Kidney (tissue), 14 donors: Measurements from ENCODE around the gene CELSR3. TPM values are rescaled to one million over a fixed set of nuclear protein-coding genes. Genes with fewer than 3 reads are reported as not detected.

Experiments used
- DNase-seq, 5 donors: peaks; one replicate each; pipeline ENCODE4 v3.0.0-alpha.2; 2013 to 2020
- FAIRE-seq: peaks from 2 replicates; lab custom pipeline; 2012; peaks lifted over from hg19 to GRCh38; lab: Jason Lieb, UNC
- H3K27ac ChIP-seq, 2 donors: one replicate each; pipeline ENCODE4 v1.7.0; 2013; ENCODE audit warnings: low read depth in 2 of 2, low read length in 2 of 2, inconsistent platforms in 1 of 2
- H3K27me3 ChIP-seq: one replicate; pipeline ENCODE4 v1.7.1; 2013; ENCODE audit warnings: low read length, inconsistent platforms; ENCODE audit not compliant: control insufficient read depth, insufficient read depth
- H3K36me3 ChIP-seq, 3 donors: one replicate each; pipeline versions ENCODE4 v1.7.0 to v1.7.1; 2013; ENCODE audit warnings: low read length in 3 of 3, control low read depth in 1 of 3, inconsistent platforms in 1 of 3; ENCODE audit not compliant: insufficient read depth in 3 of 3, control insufficient read depth in 2 of 3
- H3K4me1 ChIP-seq, 3 donors: one replicate each; pipeline versions ENCODE4 v1.7.0 to v1.7.1; 2013; ENCODE audit warnings: low read length in 3 of 3, inconsistent platforms in 1 of 3, low read depth in 1 of 3; ENCODE audit not compliant: control insufficient read depth in 2 of 3, insufficient read depth in 2 of 3
- H3K4me3 ChIP-seq, 3 donors: one replicate each; pipeline versions ENCODE4 v1.7.0 to v1.8.1; 2013; ENCODE audit warnings: low read length in 3 of 3, control low read depth in 1 of 3, inconsistent platforms in 1 of 3
- H3K9ac ChIP-seq, 3 donors: one replicate each; pipeline versions ENCODE4 v1.7.0 to v1.7.1; 2013; ENCODE audit warnings: low read length in 3 of 3, control low read depth in 1 of 3, inconsistent platforms in 1 of 3
- H3K9me3 ChIP-seq, 3 donors: one replicate each; pipeline versions ENCODE4 v1.7.0 to v1.7.1; 2013; ENCODE audit warnings: low read length in 3 of 3, control low read depth in 1 of 3, inconsistent platforms in 1 of 3; ENCODE audit not compliant: control insufficient read depth in 2 of 3, insufficient read depth in 1 of 3
- intact Hi-C: fragments of 100-400 bp; cut with DNase I; formaldehyde crosslinking; loops from one replicate; pipeline ENCODE4 v1.11.1; 2022
- polyA plus RNA-seq: library from polyadenylated mRNA; stranded (reverse); fragments of 350-450 nt; fragmentation: Illumina TruSeq; extraction: RNeasy Lipid Tissue Mini Kit (QIAGEN cat#74804); gene quantifications from one replicate; pipeline ENCODE4 v1.2.3, GENCODE V29; 2014; ENCODE audit warnings: low read depth, low replicate concordance; ENCODE audit not compliant: insufficient read depth
- total RNA-seq: library from RNA; stranded (reverse); fragmentation: NEBNext Ultra II Directional; extraction: Animal tissue kit (Norgen Biotek cat#: 25700); gene quantifications from one replicate; pipeline ENCODE4 v1.2.1, GENCODE V29; 2021
- TF ChIP-seq, protein P1 (sequence below): IDR thresholded peaks from 3 replicates; pipeline ENCODE4 v1.5.1; 2012; ENCODE audit warnings: mild to moderate bottlenecking, moderate library complexity, borderline replicate concordance; ENCODE audit not compliant: insufficient read depth; ENCODE audit errors: extremely low read depth
- donor health status: control.
- donor health status: control.
- donor health status: control.
- donor health status: control.
- donor health status: control.
- donor health status: DM: yes; HTN: yes; CAD: no.
- donor health status: Normal renal cell carcinoma (clear cell type).

CELSR3 gene
- total and polyA plus RNA-seq, 2 donors from 2014 or later, result 0.17 to 2.0 TPM

DNA sequence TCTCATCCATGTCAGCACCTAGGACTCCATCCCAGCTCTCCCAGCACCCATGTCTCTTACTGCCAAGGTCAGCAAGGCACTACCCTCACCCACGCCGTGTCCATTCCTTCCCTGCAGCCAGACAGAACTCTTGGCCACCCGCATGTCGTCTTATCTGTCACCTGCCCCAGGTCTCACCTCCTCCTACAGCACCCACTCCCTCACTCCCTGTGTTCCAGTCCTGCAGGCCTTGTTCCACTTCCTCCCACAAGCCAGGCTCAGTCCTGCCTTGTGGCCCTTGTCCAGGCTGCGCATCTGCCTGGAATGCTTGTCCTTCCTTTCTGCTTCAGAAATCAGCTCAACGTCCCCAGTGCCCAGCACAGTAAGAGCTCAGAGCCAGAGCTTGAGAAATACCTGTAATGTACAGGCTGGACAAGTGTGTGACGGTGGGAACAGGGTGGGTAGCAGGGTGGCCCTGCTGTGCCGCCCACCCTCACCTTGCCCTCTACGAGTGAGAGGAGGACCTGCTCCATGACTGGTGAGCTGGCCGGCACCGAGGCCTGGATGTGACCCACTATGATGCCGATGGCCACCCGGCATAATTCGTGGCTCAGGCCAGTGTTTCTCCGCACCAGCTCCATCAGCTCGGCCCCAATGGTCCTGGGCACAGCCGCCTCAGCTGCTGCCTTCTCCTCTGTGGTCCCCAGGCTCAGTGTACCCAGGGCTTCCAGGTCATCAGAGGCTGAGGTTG is 18.3 kb upstream of the CELSR3 start:
- Histone ChIP-seq H3K4me1 (peaks cover 0 to 18% (median 8%) of the 10 kb centered on the region in 3 donors), H3K9me3 (no peaks in the 10 kb centered on the region), H3K4me3 (no peak overlapping the region), H3K9ac (no peak overlapping the region), H3K27ac (no peak overlapping the region), H3K27me3 (no peaks in the 10 kb centered on the region), H3K36me3 (peaks cover 0 to 31% (median 20%) of the 10 kb centered on the region in 3 donors)
- DNase-seq, result no peak
- TF ChIP-seq, protein P1, sequence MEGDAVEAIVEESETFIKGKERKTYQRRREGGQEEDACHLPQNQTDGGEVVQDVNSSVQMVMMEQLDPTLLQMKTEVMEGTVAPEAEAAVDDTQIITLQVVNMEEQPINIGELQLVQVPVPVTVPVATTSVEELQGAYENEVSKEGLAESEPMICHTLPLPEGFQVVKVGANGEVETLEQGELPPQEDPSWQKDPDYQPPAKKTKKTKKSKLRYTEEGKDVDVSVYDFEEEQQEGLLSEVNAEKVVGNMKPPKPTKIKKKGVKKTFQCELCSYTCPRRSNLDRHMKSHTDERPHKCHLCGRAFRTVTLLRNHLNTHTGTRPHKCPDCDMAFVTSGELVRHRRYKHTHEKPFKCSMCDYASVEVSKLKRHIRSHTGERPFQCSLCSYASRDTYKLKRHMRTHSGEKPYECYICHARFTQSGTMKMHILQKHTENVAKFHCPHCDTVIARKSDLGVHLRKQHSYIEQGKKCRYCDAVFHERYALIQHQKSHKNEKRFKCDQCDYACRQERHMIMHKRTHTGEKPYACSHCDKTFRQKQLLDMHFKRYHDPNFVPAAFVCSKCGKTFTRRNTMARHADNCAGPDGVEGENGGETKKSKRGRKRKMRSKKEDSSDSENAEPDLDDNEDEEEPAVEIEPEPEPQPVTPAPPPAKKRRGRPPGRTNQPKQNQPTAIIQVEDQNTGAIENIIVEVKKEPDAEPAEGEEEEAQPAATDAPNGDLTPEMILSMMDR, result no peak
- FAIRE-seq, result no peak
- intact Hi-C loops, result no loop called here

DNA sequence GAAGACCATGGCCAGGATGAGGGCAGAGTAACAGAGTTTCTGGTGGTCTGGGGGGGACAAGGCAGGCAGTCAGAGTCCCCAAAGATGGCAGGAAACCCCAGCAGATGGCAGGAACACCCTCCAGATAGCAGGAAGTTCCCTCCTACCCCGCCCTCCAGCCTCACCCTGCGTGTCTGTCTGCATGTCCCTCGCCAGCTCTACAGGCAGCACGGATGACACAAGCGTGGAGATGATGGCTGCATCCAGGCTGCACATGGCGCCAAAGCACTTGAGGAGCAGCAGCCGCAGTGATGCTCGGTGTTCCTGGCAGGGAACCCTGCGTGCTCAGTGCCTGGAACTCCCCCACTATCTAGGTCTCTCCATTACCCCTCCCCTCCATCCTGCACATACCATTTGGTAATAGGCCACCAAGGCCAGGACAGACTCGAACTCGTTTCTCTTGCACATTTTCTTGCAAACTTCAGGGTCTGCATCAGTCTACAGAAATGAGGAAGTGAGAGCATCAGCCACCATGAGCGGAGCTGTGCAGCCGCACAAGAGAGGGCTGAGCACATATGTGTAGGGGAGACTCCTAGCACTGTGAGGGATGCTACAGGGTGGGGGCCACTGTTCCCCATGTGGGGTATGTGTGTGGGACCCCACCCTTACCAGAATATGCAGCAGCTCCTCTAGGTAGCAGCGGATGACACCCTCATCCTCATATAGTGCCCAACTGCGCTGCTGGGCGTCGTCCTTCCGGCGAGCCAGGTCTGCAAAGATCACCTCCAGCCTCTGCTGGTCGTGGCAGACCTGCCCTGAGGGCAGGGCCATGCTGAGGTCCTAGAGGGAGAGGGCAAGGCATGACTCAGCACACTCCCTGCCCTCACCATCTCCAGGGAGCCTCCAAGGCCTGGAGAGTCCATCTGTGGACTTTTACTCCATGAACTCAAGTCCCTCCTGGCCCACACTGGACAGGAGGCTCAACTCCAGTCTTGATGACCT is 17.0 kb upstream of the CELSR3 start:
- no peak for DNase-seq
- Histone ChIP-seq H3K4me3 (no peak overlapping the region), H3K27ac (no peak overlapping the region), H3K4me1 (peaks cover 0 to 17% (median 6%) of the 10 kb centered on the region in 3 donors), H3K9ac (no peak overlapping the region), H3K9me3 (no peaks in the 10 kb centered on the region), H3K27me3 (no peaks in the 10 kb centered on the region), H3K36me3 (peaks cover 0 to 33% (median 22%) of the 10 kb centered on the region in 3 donors)
- intact Hi-C loops, result no loop called here
- TF ChIP-seq, protein P1, result no peak
- FAIRE-seq, result no peak

DNA sequence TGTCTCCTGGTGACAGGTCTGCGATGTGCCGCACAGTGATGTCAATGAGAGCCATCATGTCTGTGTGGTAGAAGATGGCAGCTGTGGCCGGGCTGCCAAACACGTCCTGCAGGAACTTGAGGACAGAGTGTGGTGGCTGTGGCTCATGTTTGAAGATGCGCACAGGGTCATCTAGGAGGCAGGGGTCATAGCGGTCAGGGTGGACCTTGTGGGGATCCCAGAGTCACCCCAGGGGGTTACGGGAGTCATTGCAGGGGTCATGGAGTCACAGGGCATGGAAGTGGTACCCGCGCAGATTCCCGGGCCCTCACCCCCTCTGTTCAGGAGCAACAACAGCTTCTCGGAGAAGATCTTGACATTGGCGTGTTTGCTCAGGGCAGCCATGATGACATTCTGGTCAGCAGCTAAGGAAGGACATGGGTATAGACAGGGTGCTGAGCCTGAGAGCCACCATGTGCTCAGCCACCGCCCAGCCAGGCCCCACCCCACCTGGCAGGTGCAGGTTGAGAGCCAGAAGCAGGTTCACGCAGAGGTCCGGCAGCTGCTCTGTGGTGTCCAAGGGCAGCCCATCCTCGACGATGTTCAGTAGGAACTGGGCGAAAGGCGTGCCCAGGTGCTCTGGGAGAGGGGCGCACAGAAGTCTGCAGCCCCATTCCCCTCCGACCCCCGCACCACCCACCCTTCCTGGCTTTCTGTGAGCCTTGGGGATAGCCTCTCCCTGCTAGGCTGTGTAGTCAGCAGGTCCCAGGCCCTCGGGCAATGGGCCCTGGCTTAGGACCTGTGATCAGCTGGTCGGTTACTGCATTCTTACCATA is 16.1 kb upstream of the CELSR3 start:
- intact Hi-C loops, result no loop called here
- H3K4me1 ChIP-seq, result peaks cover 0 to 8% (median 0%) of the 10 kb centered on the region in 3 donors
- TF ChIP-seq, protein P1, result no peak
- H3K9ac ChIP-seq, result no peak overlapping the region
- FAIRE-seq (no peak), DNase-seq (no peak)
- no peak overlapping the region for H3K27ac ChIP-seq
- no peaks in the 10 kb centered on the region for H3K9me3 ChIP-seq
- H3K4me3 ChIP-seq, result no peak overlapping the region
- no peaks in the 10 kb centered on the region for H3K27me3 ChIP-seq
- peaks cover 0 to 33% (median 22%) of the 10 kb centered on the region in 3 donors for H3K36me3 ChIP-seq
